ENCODE data around the gene GABRA5.

Gene GABRA5

DNA sequence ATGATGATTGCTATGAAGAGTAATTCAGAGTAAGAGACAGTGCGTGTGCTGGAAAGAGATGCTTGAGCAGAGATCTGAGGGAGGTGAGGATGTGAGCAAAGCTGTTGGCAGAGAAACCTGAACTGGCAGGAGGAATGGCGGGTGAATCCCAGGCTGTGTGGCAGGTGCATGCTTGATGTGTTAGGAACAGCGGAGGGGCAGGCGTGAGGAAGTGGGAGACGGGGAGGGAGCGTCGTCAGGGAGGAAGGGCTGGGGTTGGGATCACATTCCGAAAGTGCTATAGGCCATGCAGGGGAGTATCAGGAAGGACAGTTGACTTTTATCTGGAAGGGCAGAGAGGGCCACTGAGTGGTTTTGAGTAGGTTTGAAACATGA, 8.6 kb downstream of the GABRA5 start:
- no peak overlapping the region for H3K4me3 ChIP-seq (ENCODE audit: low read length in 2 of 2)
- H3K36me3 ChIP-seq (ENCODE audit: control insufficient read depth in 2 of 2, insufficient read depth in 2 of 2, low read length in 2 of 2), result no peaks in the 10 kb centered on the region
- H3K9ac ChIP-seq (ENCODE audit: low read length in 2 of 2), result no peak overlapping the region
- H3K9me3 ChIP-seq (ENCODE audit: control insufficient read depth in 2 of 2, low read length in 2 of 2), result no peaks in the 10 kb centered on the region
- H3K27me3 ChIP-seq (ENCODE audit: control insufficient read depth in 1 of 2, insufficient read depth in 2 of 2, low read length in 2 of 2), result peaks cover 0 to 8% of the 10 kb centered on the region in 2 donors
- peaks cover 3% of the 10 kb centered on the region for H3K4me1 ChIP-seq (ENCODE audit: control insufficient read depth, insufficient read depth, low read length)
- H3K27ac ChIP-seq (ENCODE audit: low read length), result no peak overlapping the region

DNA sequence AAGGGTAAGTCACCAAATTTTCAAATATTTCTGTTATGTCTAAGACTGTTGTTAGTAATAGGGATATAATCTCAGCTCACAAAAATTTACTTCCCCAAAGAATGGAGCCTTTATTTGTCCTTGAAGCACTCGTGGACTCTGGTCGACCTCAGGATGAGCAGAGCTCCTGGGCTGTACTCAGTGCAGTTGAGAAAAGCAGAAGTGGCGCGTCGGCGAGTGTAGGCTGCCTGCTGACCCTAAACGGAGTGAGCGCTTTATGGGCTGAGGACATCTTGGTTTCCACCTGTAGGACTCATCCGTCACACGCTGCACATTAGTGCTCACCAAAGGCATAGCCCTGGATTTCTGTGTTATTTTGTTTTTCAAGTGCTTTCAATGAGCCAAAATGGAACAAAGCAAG, 11.0 kb downstream of the GABRA5 start:
- H3K9ac ChIP-seq (ENCODE audit: low read length in 2 of 2), result no peak overlapping the region
- H3K27me3 ChIP-seq (ENCODE audit: control insufficient read depth in 1 of 2, insufficient read depth in 2 of 2, low read length in 2 of 2), result peaks cover 0 to 12% of the 10 kb centered on the region in 2 donors
- no peak overlapping the region for H3K27ac ChIP-seq (ENCODE audit: low read length)
- H3K36me3 ChIP-seq (ENCODE audit: control insufficient read depth in 2 of 2, insufficient read depth in 2 of 2, low read length in 2 of 2), result no peaks in the 10 kb centered on the region
- H3K4me3 ChIP-seq (ENCODE audit: low read length in 2 of 2), result no peak overlapping the region
- peaks cover 3% of the 10 kb centered on the region for H3K4me1 ChIP-seq (ENCODE audit: control insufficient read depth, insufficient read depth, low read length)
- H3K9me3 ChIP-seq (ENCODE audit: control insufficient read depth in 2 of 2, low read length in 2 of 2), result no peaks in the 10 kb centered on the region

GRCh38 chr15:26879706-26880105, 12.8 kb downstream of the GABRA5 start:
- H3K9ac ChIP-seq (ENCODE audit: low read length in 2 of 2), result no peak overlapping the region
- no peaks in the 10 kb centered on the region for H3K36me3 ChIP-seq (ENCODE audit: control insufficient read depth in 2 of 2, insufficient read depth in 2 of 2, low read length in 2 of 2)
- no peak overlapping the region for H3K4me3 ChIP-seq (ENCODE audit: low read length in 2 of 2)
- H3K9me3 ChIP-seq (ENCODE audit: control insufficient read depth in 2 of 2, low read length in 2 of 2), result no peaks in the 10 kb centered on the region
- peaks cover 0 to 12% of the 10 kb centered on the region in 2 donors for H3K27me3 ChIP-seq (ENCODE audit: control insufficient read depth in 1 of 2, insufficient read depth in 2 of 2, low read length in 2 of 2)
- H3K4me1 ChIP-seq (ENCODE audit: control insufficient read depth, insufficient read depth, low read length), result no peaks in the 10 kb centered on the region
- H3K27ac ChIP-seq (ENCODE audit: low read length), result no peak overlapping the region

- H3K4me1 ChIP-seq (ENCODE audit: control insufficient read depth, insufficient read depth, low read length), result no peaks in the 10 kb centered on the region
- no peak overlapping the region for H3K27ac ChIP-seq (ENCODE audit: low read length)
- no peaks in the 10 kb centered on the region for H3K9me3 ChIP-seq (ENCODE audit: control insufficient read depth in 2 of 2, low read length in 2 of 2)
- H3K36me3 ChIP-seq (ENCODE audit: control insufficient read depth in 2 of 2, insufficient read depth in 2 of 2, low read length in 2 of 2), result no peaks in the 10 kb centered on the region
- no peak overlapping the region for H3K9ac ChIP-seq (ENCODE audit: low read length in 2 of 2)
- H3K27me3 ChIP-seq (ENCODE audit: control insufficient read depth in 1 of 2, insufficient read depth in 2 of 2, low read length in 2 of 2), result peaks cover 0 to 12% of the 10 kb centered on the region in 2 donors
- H3K4me3 ChIP-seq (ENCODE audit: low read length in 2 of 2), result no peak overlapping the region
Observed at GRCh38 chr15:26882112-26882511, 15.2 kb downstream of the GABRA5 start.

- peaks cover 0 to 12% of the 10 kb centered on the region in 2 donors for H3K27me3 ChIP-seq (ENCODE audit: control insufficient read depth in 1 of 2, insufficient read depth in 2 of 2, low read length in 2 of 2)
- no peak overlapping the region for H3K4me3 ChIP-seq (ENCODE audit: low read length in 2 of 2)
- H3K36me3 ChIP-seq (ENCODE audit: control insufficient read depth in 2 of 2, insufficient read depth in 2 of 2, low read length in 2 of 2), result no peaks in the 10 kb centered on the region
- H3K9me3 ChIP-seq (ENCODE audit: control insufficient read depth in 2 of 2, low read length in 2 of 2), result no peaks in the 10 kb centered on the region
- H3K4me1 ChIP-seq (ENCODE audit: control insufficient read depth, insufficient read depth, low read length), result no peaks in the 10 kb centered on the region
- H3K9ac ChIP-seq (ENCODE audit: low read length in 2 of 2), result no peak overlapping the region
- no peak overlapping the region for H3K27ac ChIP-seq (ENCODE audit: low read length)
Observed at GRCh38 chr15:26882616-26883365, 15.9 kb downstream of the GABRA5 start.

DNA sequence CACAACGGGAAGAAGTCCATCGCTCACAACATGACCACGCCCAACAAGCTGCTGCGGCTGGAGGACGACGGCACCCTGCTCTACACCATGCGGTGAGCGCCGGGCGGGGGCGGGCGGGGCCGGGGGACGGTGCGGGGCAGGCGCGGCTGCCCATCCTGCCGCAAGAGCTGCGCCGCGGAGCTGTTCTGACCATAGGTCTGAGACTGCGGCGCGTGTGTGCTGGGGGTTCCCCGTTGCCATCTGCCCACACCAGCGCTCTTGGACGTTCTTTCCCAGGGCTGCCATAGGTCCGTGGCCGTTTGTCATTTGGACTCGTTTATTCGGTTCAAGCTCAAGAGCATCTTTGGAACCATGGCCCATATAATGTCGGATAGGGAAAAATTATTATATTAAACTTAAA, 16.6 kb downstream of the GABRA5 start:
- H3K36me3 ChIP-seq (ENCODE audit: control insufficient read depth in 2 of 2, insufficient read depth in 2 of 2, low read length in 2 of 2), result no peaks in the 10 kb centered on the region
- no peak overlapping the region for H3K4me3 ChIP-seq (ENCODE audit: low read length in 2 of 2)
- no peak overlapping the region for H3K9ac ChIP-seq (ENCODE audit: low read length in 2 of 2)
- no peaks in the 10 kb centered on the region for H3K4me1 ChIP-seq (ENCODE audit: control insufficient read depth, insufficient read depth, low read length)
- peaks cover 0 to 13% of the 10 kb centered on the region in 2 donors for H3K27me3 ChIP-seq (ENCODE audit: control insufficient read depth in 1 of 2, insufficient read depth in 2 of 2, low read length in 2 of 2)
- H3K9me3 ChIP-seq (ENCODE audit: control insufficient read depth in 2 of 2, low read length in 2 of 2), result no peaks in the 10 kb centered on the region
- H3K27ac ChIP-seq (ENCODE audit: low read length), result no peak overlapping the region

GRCh38 chr15:26886566-26886965, 19.7 kb downstream of the GABRA5 start:
- Histone ChIP-seq H3K27ac (ENCODE audit: low read length) (no peak overlapping the region), H3K4me1 (ENCODE audit: control insufficient read depth, insufficient read depth, low read length) (peaks cover 3% of the 10 kb centered on the region), H3K9me3 (ENCODE audit: control insufficient read depth in 2 of 2, low read length in 2 of 2) (no peaks in the 10 kb centered on the region), H3K9ac (ENCODE audit: low read length in 2 of 2) (no peak overlapping the region), H3K27me3 (ENCODE audit: control insufficient read depth in 1 of 2, insufficient read depth in 2 of 2, low read length in 2 of 2) (peaks cover 8 to 26% of the 10 kb centered on the region in 2 donors), H3K4me3 (ENCODE audit: low read length in 2 of 2) (no peak overlapping the region), H3K36me3 (ENCODE audit: control insufficient read depth in 2 of 2, insufficient read depth in 2 of 2, low read length in 2 of 2) (no peaks in the 10 kb centered on the region)

- no peaks in the 10 kb centered on the region for H3K36me3 ChIP-seq (ENCODE audit: control insufficient read depth in 2 of 2, insufficient read depth in 2 of 2, low read length in 2 of 2)
- no peak overlapping the region for H3K27ac ChIP-seq (ENCODE audit: low read length)
- H3K9me3 ChIP-seq (ENCODE audit: control insufficient read depth in 2 of 2, low read length in 2 of 2), result no peaks in the 10 kb centered on the region
- H3K4me1 ChIP-seq (ENCODE audit: control insufficient read depth, insufficient read depth, low read length), result peaks cover 9% of the 10 kb centered on the region
- no peak overlapping the region for H3K9ac ChIP-seq (ENCODE audit: low read length in 2 of 2)
- no peak overlapping the region for H3K4me3 ChIP-seq (ENCODE audit: low read length in 2 of 2)
- peaks cover 17 to 28% of the 10 kb centered on the region in 2 donors for H3K27me3 ChIP-seq (ENCODE audit: control insufficient read depth in 1 of 2, insufficient read depth in 2 of 2, low read length in 2 of 2)
Observed at GRCh38 chr15:26887926-26888666, 21.2 kb downstream of the GABRA5 start.

DNA sequence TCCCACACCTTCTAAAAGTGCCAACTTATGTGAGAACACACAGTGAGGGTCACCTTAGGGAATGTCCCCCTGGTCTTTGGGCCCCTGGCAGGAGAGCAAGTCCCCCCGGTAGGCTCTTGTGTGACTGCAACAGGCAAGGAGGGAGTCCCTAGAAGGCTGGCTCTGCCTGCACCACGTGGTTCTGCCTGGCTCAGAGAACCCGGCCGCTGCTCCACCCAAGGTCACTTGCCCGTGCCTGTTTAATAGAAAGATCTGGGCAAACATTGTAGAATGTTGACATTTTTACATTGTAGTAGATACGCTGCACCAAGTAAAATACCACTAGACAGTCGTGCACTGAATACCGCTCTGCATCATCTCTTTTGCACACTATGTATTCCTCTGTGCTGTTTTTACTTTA, 21.9 kb downstream of the GABRA5 start:
- Histone ChIP-seq H3K4me3 (ENCODE audit: low read length in 2 of 2) (no peak overlapping the region), H3K4me1 (ENCODE audit: control insufficient read depth, insufficient read depth, low read length) (peaks cover 9% of the 10 kb centered on the region), H3K27me3 (ENCODE audit: control insufficient read depth in 1 of 2, insufficient read depth in 2 of 2, low read length in 2 of 2) (peaks cover 17 to 28% of the 10 kb centered on the region in 2 donors), H3K9ac (ENCODE audit: low read length in 2 of 2) (no peak overlapping the region), H3K9me3 (ENCODE audit: control insufficient read depth in 2 of 2, low read length in 2 of 2) (no peaks in the 10 kb centered on the region), H3K36me3 (ENCODE audit: control insufficient read depth in 2 of 2, insufficient read depth in 2 of 2, low read length in 2 of 2) (no peaks in the 10 kb centered on the region), H3K27ac (ENCODE audit: low read length) (no peak overlapping the region)

DNA sequence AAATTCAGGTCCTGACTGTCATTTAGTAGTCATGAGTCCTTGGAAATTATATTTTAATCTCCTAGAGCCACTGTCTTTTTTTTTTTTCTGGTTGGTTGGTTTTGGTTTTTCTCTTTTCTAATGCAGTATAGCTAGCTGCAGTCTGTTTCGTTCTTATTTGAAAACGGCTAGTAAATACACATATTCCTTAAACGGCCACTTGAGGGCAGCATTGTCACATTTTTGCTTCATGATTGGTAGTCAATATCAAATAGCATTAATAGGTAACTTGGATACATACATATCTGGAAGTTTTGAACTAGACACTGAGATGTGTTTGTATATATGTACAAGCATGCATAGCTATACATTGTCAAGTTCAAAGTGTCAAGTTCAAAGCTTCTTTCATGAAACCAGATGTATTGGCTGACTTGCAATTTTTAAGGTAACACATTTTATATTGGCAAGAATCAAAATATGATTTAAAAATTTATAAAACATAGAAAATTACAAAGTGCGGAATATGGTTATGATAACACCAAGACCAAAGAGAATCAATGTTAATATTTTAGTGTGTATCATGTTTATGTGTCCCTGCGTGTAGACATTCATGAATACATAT, 22.5 kb downstream of the GABRA5 start:
- H3K36me3 ChIP-seq (ENCODE audit: control insufficient read depth in 2 of 2, insufficient read depth in 2 of 2, low read length in 2 of 2), result no peaks in the 10 kb centered on the region
- H3K27ac ChIP-seq (ENCODE audit: low read length), result no peak overlapping the region
- no peak overlapping the region for H3K9ac ChIP-seq (ENCODE audit: low read length in 2 of 2)
- peaks cover 9% of the 10 kb centered on the region for H3K4me1 ChIP-seq (ENCODE audit: control insufficient read depth, insufficient read depth, low read length)
- no peak overlapping the region for H3K4me3 ChIP-seq (ENCODE audit: low read length in 2 of 2)
- peaks cover 17 to 28% of the 10 kb centered on the region in 2 donors for H3K27me3 ChIP-seq (ENCODE audit: control insufficient read depth in 1 of 2, insufficient read depth in 2 of 2, low read length in 2 of 2)
- H3K9me3 ChIP-seq (ENCODE audit: control insufficient read depth in 2 of 2, low read length in 2 of 2), result no peaks in the 10 kb centered on the region
